ENCODE results near the gene BEGAIN.

Gene BEGAIN

GRCh38 chr14:100546051-100546443, 41.2 kb downstream of the BEGAIN start:
- DNase-seq, result no peak

GRCh38 chr14:100545359-100545758, 41.9 kb downstream of the BEGAIN start:
- DNase-seq, result no peak

- no peak for DNase-seq
Observed at GRCh38 chr14:100544506-100545141, 42.6 kb downstream of the BEGAIN start.

GRCh38 chr14:100543471-100544455, 43.5 kb downstream of the BEGAIN start:
- no peak for DNase-seq

GRCh38 chr14:100542619-100543205, 44.5 kb downstream of the BEGAIN start:
- DNase-seq, result no peak

GRCh38 chr14:100541621-100542560, 45.3 kb downstream of the BEGAIN start:
- DNase-seq, result no peak

GRCh38 chr14:100540926-100541620, 46.1 kb downstream of the BEGAIN start:
- DNase-seq, result no peak

- DNase-seq, result no peak
Observed at GRCh38 chr14:100540141-100540925, 46.9 kb downstream of the BEGAIN start.

- no peak for DNase-seq
Observed at GRCh38 chr14:100539766-100540140, 47.5 kb downstream of the BEGAIN start.

GRCh38 chr14:100539003-100539660, 48.1 kb downstream of the BEGAIN start:
- DNase-seq, result no peak

GRCh38 chr14:100538351-100539002, 48.7 kb downstream of the BEGAIN start:
- DNase-seq, result no peak

- DNase-seq, result no peak
Observed at GRCh38 chr14:100537446-100538350, 49.5 kb downstream of the BEGAIN start.

- DNase-seq, result no peak
Observed at GRCh38 chr14:100536721-100537445, 50.3 kb downstream of the BEGAIN start.

GRCh38 chr14:100536121-100536510, 51.1 kb downstream of the BEGAIN start:
- DNase-seq, result no peak

GRCh38 chr14:100535287-100536120, 51.7 kb downstream of the BEGAIN start:
- DNase-seq, result no peak

GRCh38 chr14:100534528-100535286, 52.5 kb downstream of the BEGAIN start:
- no peak for DNase-seq

Measured in T1000 (cell line).